MM.1S (cell line): ENCODE results near the gene ALG10.
"Not testable (repeated sequence)": the region's sequence is repeated elsewhere in the genome, so short reads cannot be mapped to it uniquely, and the experiment has no call there.

Experiments
- DNase-seq: peaks from one replicate; pipeline ENCODE4 v3.0.0-alpha.2; 2015
- H2AFZ ChIP-seq: fragments of 300-600 bp; sonication (generic); 2 replicates; pipeline ENCODE4 v1.6.0; 2016; ENCODE audit warnings: antibody characterized with exemption, low read length
- H3F3A ChIP-seq: fragments of 300-600 bp; sonication (generic); 2 replicates; pipeline ENCODE4 v1.6.1; 2016; ENCODE audit warnings: mild to moderate bottlenecking, antibody characterized with exemption, low read length, moderate library complexity, mixed read lengths; ENCODE audit not compliant: insufficient read depth
- H3K27ac ChIP-seq: fragments of 300-600 bp; sonication (generic); 2 replicates; pipeline ENCODE4 v1.5.1; 2016; ENCODE audit warnings: mild to moderate bottlenecking, low read length
- H3K27me3 ChIP-seq: fragments of 300-600 bp; sonication (generic); replicated peaks from 2 replicates; pipeline ENCODE4 v1.6.0; 2016; ENCODE audit warnings: low read length; ENCODE audit not compliant: insufficient read depth
- H3K36me3 ChIP-seq: fragments of 300-600 bp; sonication (generic); replicated peaks from 2 replicates; pipeline ENCODE4 v1.6.1; 2016; ENCODE audit warnings: mild to moderate bottlenecking, low read length, mixed read lengths; ENCODE audit not compliant: insufficient read depth
- H3K4me1 ChIP-seq: fragments of 300-600 bp; sonication (generic); 2 replicates; pipeline ENCODE4 v1.6.1; 2016; ENCODE audit warnings: low read length, mixed read lengths
- H3K4me2 ChIP-seq: fragments of 300-600 bp; sonication (generic); 2 replicates; pipeline ENCODE4 v1.6.0; 2016; ENCODE audit warnings: low read depth, low read length
- H3K4me3 ChIP-seq: fragments of 300-600 bp; sonication (generic); 2 replicates; pipeline ENCODE4 v1.5.1; 2016; ENCODE audit warnings: low read length, mixed read lengths
- H3K79me2 ChIP-seq: fragments of 300-600 bp; sonication (generic); 2 replicates; pipeline ENCODE4 v1.6.1; 2016; ENCODE audit warnings: mixed run types, low read length, mixed read lengths
- H3K9ac ChIP-seq: fragments of 300-600 bp; sonication (generic); 2 replicates; pipeline ENCODE4 v1.6.1; 2016; ENCODE audit warnings: low read length, mixed read lengths
- H3K9me2 ChIP-seq: fragments of 300-600 bp; sonication (generic); replicated peaks from 2 replicates; pipeline ENCODE4 v1.6.1; 2016; ENCODE audit warnings: mild to moderate bottlenecking, low read length, mixed read lengths; ENCODE audit not compliant: insufficient read depth
- H3K9me3 ChIP-seq: fragments of 300-600 bp; sonication (generic); replicated peaks from 2 replicates; pipeline ENCODE4 v1.6.1; 2016; ENCODE audit warnings: mild to moderate bottlenecking, low read length, mixed read lengths; ENCODE audit not compliant: insufficient read depth
- H4K20me1 ChIP-seq: fragments of 300-600 bp; sonication (generic); 2 replicates; pipeline ENCODE4 v1.6.1; 2016; ENCODE audit warnings: mild to moderate bottlenecking, low read length, moderate library complexity, mixed read lengths; ENCODE audit not compliant: insufficient read depth
- EZH2 ChIP-seq: fragments of 300-600 bp; sonication (generic); optimal IDR thresholded peaks from 2 replicates; pipeline ENCODE3; 2017; ENCODE audit warnings: low read depth, mild to moderate bottlenecking, antibody characterized with exemption, low read length, mixed read lengths
- EZH2phosphoT487 ChIP-seq: fragments of 300-600 bp; sonication (generic); IDR thresholded peaks from 2 replicates; pipeline ENCODE4 v1.6.1; 2018; ENCODE audit warnings: antibody characterized with exemption, low read length
- TF ChIP-seq, protein P1 (sequence below): fragments of 300-600 bp; sonication (generic); IDR thresholded peaks from 2 replicates; pipeline ENCODE4 v1.5.1; 2016; ENCODE audit warnings: antibody characterized with exemption, low read length, mixed read lengths

Gene ALG10

DNA sequence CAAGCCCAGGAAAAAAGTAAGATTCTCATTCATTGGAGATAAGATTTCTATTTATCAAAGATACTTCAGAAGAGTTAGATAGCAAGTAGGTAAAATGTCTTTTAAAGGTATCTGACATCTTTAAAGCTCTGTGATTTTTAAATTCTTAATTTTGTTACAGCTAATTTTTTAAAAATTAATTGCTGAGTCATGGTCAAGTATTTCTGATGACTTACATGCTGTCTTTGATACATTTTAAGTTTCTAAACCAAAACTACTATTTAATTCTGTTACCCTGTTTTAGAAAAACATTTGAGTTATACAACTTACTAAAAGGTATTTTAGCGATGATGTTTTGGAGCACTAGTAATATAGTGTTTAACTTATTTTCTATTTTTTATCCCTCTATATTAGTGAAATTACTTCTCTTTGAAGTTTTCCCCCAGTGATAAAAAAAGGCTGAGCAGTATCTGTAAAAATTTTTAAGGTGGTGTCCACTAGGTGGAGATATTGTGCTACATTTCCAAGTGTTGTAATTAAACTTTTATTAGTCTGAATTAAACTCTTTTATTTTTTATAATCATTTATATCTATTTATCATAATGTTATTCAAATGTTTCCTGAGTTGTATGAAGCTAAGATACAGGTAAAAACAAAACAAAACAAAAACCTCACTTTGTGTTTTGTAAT is 11.5 kb downstream of the ALG10 start:
- Histone ChIP-seq H3K27ac (no peak overlapping the region), H3K9me3 (no peaks in the 10 kb centered on the region), H3K36me3 (no peaks in the 10 kb centered on the region), H3K9ac (no peak overlapping the region), H3K4me3 (no peak overlapping the region), H3F3A (no peaks in the 10 kb centered on the region), H2AFZ (no peak overlapping the region), H3K4me2 (no peak overlapping the region), H3K27me3 (no peaks in the 10 kb centered on the region), H3K4me1 (no peaks in the 10 kb centered on the region), H3K79me2 (no peaks in the 10 kb centered on the region), H4K20me1 (no peaks in the 10 kb centered on the region), H3K9me2 (no peaks in the 10 kb centered on the region)
- no peak for TF ChIP-seq EZH2phosphoT487
- TF ChIP-seq, protein P1, sequence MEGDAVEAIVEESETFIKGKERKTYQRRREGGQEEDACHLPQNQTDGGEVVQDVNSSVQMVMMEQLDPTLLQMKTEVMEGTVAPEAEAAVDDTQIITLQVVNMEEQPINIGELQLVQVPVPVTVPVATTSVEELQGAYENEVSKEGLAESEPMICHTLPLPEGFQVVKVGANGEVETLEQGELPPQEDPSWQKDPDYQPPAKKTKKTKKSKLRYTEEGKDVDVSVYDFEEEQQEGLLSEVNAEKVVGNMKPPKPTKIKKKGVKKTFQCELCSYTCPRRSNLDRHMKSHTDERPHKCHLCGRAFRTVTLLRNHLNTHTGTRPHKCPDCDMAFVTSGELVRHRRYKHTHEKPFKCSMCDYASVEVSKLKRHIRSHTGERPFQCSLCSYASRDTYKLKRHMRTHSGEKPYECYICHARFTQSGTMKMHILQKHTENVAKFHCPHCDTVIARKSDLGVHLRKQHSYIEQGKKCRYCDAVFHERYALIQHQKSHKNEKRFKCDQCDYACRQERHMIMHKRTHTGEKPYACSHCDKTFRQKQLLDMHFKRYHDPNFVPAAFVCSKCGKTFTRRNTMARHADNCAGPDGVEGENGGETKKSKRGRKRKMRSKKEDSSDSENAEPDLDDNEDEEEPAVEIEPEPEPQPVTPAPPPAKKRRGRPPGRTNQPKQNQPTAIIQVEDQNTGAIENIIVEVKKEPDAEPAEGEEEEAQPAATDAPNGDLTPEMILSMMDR, result peak; percentile 33
- peak; percentile 46 for DNase-seq

DNA sequence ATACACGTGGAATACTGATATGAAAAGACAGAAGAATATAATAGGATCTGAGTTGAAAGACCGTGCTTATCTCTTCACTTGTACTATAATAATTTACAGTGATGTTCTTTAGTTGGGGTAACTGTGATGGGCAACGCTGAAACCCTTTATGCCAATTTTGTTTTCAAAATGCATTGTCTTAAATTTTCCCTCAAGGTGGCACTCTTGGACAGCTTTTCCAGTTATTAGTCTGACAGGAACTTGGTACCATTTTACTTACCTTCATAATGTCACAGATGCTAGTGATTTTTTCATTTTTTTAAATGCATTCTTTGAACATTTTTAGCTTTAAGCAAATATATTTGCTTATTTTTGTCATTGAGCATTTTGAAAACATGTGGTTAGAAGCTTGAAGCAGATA is 16.1 kb downstream of the ALG10 start:
- H4K20me1 ChIP-seq, H3K9ac ChIP-seq, H3K27ac ChIP-seq, DNase-seq, H3K27me3 ChIP-seq, H3F3A ChIP-seq, H3K4me1 ChIP-seq, H3K9me2 ChIP-seq, H3K79me2 ChIP-seq, H3K9me3 ChIP-seq, H2AFZ ChIP-seq, H3K4me2 ChIP-seq, H3K36me3 ChIP-seq, H3K4me3 ChIP-seq: not testable (repeated sequence)
- TF ChIP-seq, protein P1, result peak; percentile 27

DNA sequence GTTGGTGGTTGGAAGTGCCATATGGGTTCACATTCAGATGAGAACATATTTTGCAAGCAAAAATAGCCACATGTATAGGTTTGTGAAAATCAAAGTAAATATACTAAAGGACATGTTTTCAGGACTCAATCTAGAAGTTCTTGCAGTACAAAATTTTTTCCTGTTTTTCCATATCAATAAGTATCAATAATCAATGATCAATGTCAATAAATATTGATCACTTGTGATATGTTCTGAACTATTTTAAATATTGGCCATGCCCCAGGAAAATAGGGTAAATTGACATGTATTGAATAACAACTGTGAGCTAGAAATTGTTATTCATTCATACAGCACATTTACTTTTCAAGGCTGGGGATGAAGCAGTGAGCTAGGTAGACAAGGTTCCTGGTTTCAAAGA is 24.3 kb downstream of the ALG10 start:
- Histone ChIP-seq H3K27ac (no peak overlapping the region), H3K4me1 (no peaks in the 10 kb centered on the region), H3K4me3 (no peak overlapping the region), H3K36me3 (no peaks in the 10 kb centered on the region; the same call in 1 of the 2 replicates), H3K27me3 (no peaks in the 10 kb centered on the region), H3K9ac (no peak overlapping the region), H4K20me1 (no peaks in the 10 kb centered on the region), H2AFZ (no peak overlapping the region), H3K9me2 (no peaks in the 10 kb centered on the region), H3F3A (no peaks in the 10 kb centered on the region), H3K79me2 (no peaks in the 10 kb centered on the region), H3K9me3 (no peaks in the 10 kb centered on the region), H3K4me2 (no peak overlapping the region)
- DNase-seq, result no peak
- no peak for TF ChIP-seq EZH2phosphoT487
- no peak for TF ChIP-seq EZH2
- TF ChIP-seq, protein P1, result no peak

DNA sequence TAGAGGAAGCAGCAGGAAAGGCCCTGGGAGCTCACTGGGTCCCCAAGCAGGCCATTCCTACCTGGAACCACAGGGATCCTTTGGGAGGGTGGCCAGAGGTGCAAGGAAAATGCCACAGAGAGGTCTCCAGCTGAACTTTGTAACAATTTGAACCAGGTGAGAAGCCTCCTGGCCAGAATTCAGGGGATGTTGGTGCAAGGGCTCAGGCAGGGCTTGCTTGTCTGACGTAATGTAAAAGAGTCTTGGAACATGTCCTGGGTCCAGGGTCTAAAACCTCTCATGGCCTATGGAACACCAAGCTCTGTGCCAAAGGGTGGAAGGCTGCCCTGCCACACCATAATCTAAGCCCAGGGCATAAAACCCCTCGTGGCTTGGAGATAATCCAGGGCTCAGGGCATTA is 25.6 kb downstream of the ALG10 start:
- not testable (repeated sequence) for H3K9me3 ChIP-seq, H3K9ac ChIP-seq, H3K27ac ChIP-seq

More for the DNA sequence above, 25.6 kb downstream of the ALG10 start:
- not testable (repeated sequence) for H4K20me1 ChIP-seq, H3K9me2 ChIP-seq, H3F3A ChIP-seq, H3K36me3 ChIP-seq, DNase-seq, H3K27me3 ChIP-seq, H2AFZ ChIP-seq, H3K4me1 ChIP-seq, H3K79me2 ChIP-seq, H3K4me2 ChIP-seq, H3K4me3 ChIP-seq
